Heart left ventricle (tissue), 11 donors: ENCODE measurements around the gene LIX1. TPM values are rescaled to one million over a fixed set of nuclear protein-coding genes. Genes with fewer than 3 reads are reported as not detected.

Source experiments
- polyA plus RNA-seq, 2 donors: library from polyadenylated mRNA; stranded (reverse); fragments of 200-250 nt; gene quantifications; one replicate each; pipeline ENCODE4 v1.2.3, GENCODE V29; 2013
- total RNA-seq, 9 donors: library from RNA; depleted of rRNA in 2 of 9; stranded (reverse); fragments of >200 nt in 2 of 9; fragmentation: NEBNext Ultra II Directional in 3 of 9; extraction: Animal tissue kit (Norgen Biotek cat#: 25700) in 3 of 9; gene quantifications; one replicate each; pipeline versions ENCODE4 v1.1.0 to v1.2.4, GENCODE V29; 2016 to 2023
- donor health status: ischemic (EF 13 %, LVEDD 7.1; RV severe dilation, severe dysfunction).
- donor health status: healthy with polysubstance abuse.
- donor health status: DM: no; HTN: yes; CAD: no.
- donor health status: DM: no; HTN: no; CAD: no.
- donor health status: ischemic (EF 25% LVEDD 5.7; RV mildly dilated, moderate dysfunction).
- donor health status: healthy.
- donor health status: DM: yes; HTN: yes; CAD: no.
- donor health status: PGD.
- donor health status: nonischemic (EF 23%, LVEDD 6.1; RV moderate dilation, normal function).

The LIX1 gene
- total and polyA plus RNA-seq, 11 donors: 0.12 to 0.33 (median 0.22) TPM; not detected in 8

Other genes with a start within 250 kb of the LIX1 start
- gene LNPEP, start 206.5 kb downstream of the LIX1 start, total RNA-seq: 10 to 100 TPM; 47.4 to 82.2 (median 56.3) TPM
- 10 to 100 TPM in 1 of 2 donors, 1 to 10 TPM in 1; 8.6 to 12.5 TPM for gene LNPEP, start 206.5 kb downstream of the LIX1 start, polyA plus RNA-seq
- 10 to 100 TPM in 8 of 9 donors, 1 to 10 TPM in 1; 8.2 to 23.6 (median 16.9) TPM for gene RIOK2, start 40.6 kb upstream of the LIX1 start, total RNA-seq
- gene RIOK2, start 40.6 kb upstream of the LIX1 start, polyA plus RNA-seq: 10 to 100 TPM; 10.0 to 20.8 TPM